ENCODE results near the gene ZNF20. TPM values are rescaled to one million over a fixed set of nuclear protein-coding genes. Genes with fewer than 3 reads are reported as not detected.
"Not testable (repeated sequence)": the region's sequence is repeated elsewhere in the genome, so short reads cannot be mapped to it uniquely, and the experiment has no call there.

The ZNF20 gene
- total RNA-seq, 2 experiments from 2014 or later = 2.0 to 3.0 TPM

DNA sequence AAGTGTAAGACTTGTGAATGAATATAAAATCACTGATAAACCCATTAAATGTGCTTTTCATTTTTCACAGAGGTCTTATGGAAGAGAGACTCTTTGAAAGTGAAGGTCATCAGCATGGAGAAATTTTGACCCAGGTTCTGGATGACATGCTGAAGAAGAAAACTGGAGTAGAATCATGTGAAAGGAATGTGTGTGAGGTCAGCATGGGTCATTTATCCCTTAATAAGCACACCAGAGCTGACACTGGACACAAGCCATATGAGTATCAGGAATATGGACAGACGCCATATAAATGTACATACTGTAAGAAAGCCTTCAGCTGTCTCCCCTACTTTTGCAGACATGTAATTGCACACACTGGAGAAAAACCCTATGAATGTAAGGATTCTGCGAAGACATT is 29.0 kb downstream of the ZNF20 start:
- POLR2A ChIA-PET = no interaction called here
- Mint-ChIP-seq H3K27ac (no peak overlapping the region), H3K4me3 (no peak overlapping the region), H3K9me3 (peaks cover 27% of the 10 kb centered on the region), H3K36me3 (ENCODE audit: low read depth) (peaks cover 52% of the 10 kb centered on the region), H3K4me1 (ENCODE audit: low read depth) (peaks cover 29% of the 10 kb centered on the region), H3K27me3 (no peaks in the 10 kb centered on the region)
- TF ChIP-seq, protein P1, sequence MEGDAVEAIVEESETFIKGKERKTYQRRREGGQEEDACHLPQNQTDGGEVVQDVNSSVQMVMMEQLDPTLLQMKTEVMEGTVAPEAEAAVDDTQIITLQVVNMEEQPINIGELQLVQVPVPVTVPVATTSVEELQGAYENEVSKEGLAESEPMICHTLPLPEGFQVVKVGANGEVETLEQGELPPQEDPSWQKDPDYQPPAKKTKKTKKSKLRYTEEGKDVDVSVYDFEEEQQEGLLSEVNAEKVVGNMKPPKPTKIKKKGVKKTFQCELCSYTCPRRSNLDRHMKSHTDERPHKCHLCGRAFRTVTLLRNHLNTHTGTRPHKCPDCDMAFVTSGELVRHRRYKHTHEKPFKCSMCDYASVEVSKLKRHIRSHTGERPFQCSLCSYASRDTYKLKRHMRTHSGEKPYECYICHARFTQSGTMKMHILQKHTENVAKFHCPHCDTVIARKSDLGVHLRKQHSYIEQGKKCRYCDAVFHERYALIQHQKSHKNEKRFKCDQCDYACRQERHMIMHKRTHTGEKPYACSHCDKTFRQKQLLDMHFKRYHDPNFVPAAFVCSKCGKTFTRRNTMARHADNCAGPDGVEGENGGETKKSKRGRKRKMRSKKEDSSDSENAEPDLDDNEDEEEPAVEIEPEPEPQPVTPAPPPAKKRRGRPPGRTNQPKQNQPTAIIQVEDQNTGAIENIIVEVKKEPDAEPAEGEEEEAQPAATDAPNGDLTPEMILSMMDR (IDR thresholded peaks at IDR 0.05) = no peak
- ATAC-seq = no peak
- DNase-seq = no peak
- CTCF ChIA-PET = interaction anchor here (1.2 to 2.4 kb wide), 2 partner anchors 20 to 52 kb away, joined by 4 to 8 read pairs; no protein-coding TSS in a partner anchor
- intact Hi-C loops (cut with micrococcal nuclease) = no loop called here

GRCh38 chr19:12103909-12104308 is 36.2 kb downstream of the ZNF20 start:
- intact Hi-C loops (cut with micrococcal nuclease); H3K9me3 Mint-ChIP-seq; H3K27ac Mint-ChIP-seq; H3K4me1 Mint-ChIP-seq (ENCODE audit: low read depth); DNase-seq; H3K27me3 Mint-ChIP-seq; ATAC-seq; H3K4me3 Mint-ChIP-seq: not testable (repeated sequence)
- POLR2A ChIA-PET = interaction anchor here (1.1 kb wide), 1 partner anchor 9 kb away, joined by 3 read pairs; no protein-coding TSS in a partner anchor
- CTCF ChIA-PET = interaction anchor here (1.3 to 6.0 kb wide), 3 partner anchors 13 to 44 kb away, joined by 4 to 18 read pairs (median 5); no protein-coding TSS in a partner anchor
- peaks cover 18% of the 10 kb centered on the region for H3K36me3 Mint-ChIP-seq (ENCODE audit: low read depth)

GRCh38 chr19:12098040-12098439 is 42.1 kb downstream of the ZNF20 start:
- peaks cover 45% of the 10 kb centered on the region for H3K36me3 Mint-ChIP-seq (ENCODE audit: low read depth)
- TF ChIP-seq, protein P1 (IDR thresholded peaks at IDR 0.05) = no peak
- H3K4me3 Mint-ChIP-seq = no peak overlapping the region
- intact Hi-C loops (cut with micrococcal nuclease) = no loop called here
- no peak for ATAC-seq
- peaks cover 9% of the 10 kb centered on the region for H3K9me3 Mint-ChIP-seq
- H3K4me1 Mint-ChIP-seq (ENCODE audit: low read depth) = peaks cover 8% of the 10 kb centered on the region
- H3K27me3 Mint-ChIP-seq = peaks cover 6% of the 10 kb centered on the region
- DNase-seq = no peak
- ChIA-PET POLR2A (no interaction called here), CTCF (interaction anchor here (1.6 to 2.3 kb wide), 2 partner anchors 29 to 174 kb away, joined by 4 to 9 read pairs; no protein-coding TSS in a partner anchor)
- H3K27ac Mint-ChIP-seq = no peak overlapping the region

DNA sequence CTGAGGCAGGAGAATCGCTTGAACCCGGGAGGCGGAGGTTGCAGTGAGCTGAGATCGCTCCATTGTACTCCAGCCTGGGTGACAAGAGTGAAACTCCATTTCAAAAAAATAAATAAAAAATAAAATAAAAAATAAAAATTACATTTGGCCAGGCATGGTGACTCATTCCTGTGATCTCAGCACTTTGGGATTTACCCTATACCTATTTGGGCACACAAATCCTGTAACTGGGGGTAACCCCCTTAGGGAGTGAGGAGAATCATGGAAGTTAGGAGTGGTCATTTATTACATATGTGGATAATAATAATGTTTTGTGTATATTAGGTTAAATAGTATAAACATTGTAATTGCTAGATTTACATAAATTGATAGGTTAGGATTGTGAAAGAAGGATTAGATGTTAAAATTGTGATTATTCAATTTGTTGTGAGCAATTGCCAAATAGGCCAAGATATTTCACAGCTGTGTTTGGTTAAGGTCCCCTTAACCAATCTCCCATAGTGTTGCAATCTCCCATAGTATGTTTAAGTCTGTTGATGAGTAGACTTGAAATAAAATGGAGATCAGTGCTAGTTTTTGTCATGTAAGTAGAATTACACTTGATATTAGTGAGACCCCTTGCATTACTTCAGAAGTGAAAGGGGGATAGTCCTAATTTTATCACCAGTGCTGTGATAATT is 44.9 kb downstream of the ZNF20 start:
- POLR2A ChIA-PET = no interaction called here
- CTCF ChIA-PET = interaction anchor here (1.1 to 1.6 kb wide), 2 partner anchors 43 to 45 kb away, joined by 3 to 4 read pairs; partner anchors contain the start of gene ZNF20
- H3K4me3 Mint-ChIP-seq = no peak overlapping the region
- TF ChIP-seq, protein P1 (IDR thresholded peaks at IDR 0.05) = no peak
- DNase-seq (no peak), ATAC-seq (no peak)
- H3K36me3 Mint-ChIP-seq (ENCODE audit: low read depth) = peaks cover 42% of the 10 kb centered on the region
- intact Hi-C loops (cut with micrococcal nuclease) = no loop called here
- H3K27ac Mint-ChIP-seq = no peak overlapping the region
- peaks cover 10% of the 10 kb centered on the region for H3K4me1 Mint-ChIP-seq (ENCODE audit: low read depth)
- H3K9me3 Mint-ChIP-seq = peaks cover 7% of the 10 kb centered on the region
- peaks cover 6% of the 10 kb centered on the region for H3K27me3 Mint-ChIP-seq

GRCh38 chr19:12093777-12094176 is 46.4 kb downstream of the ZNF20 start:
- POLR2A ChIA-PET = no interaction called here
- CTCF ChIA-PET = interaction anchor here (0.9 kb wide), 1 partner anchor 9 kb away, joined by 3 read pairs; no protein-coding TSS in a partner anchor
- no peak for DNase-seq
- ATAC-seq = no peak
- Mint-ChIP-seq H3K27ac (no peak overlapping the region), H3K9me3 (peaks cover 4% of the 10 kb centered on the region), H3K4me1 (ENCODE audit: low read depth) (peaks cover 10% of the 10 kb centered on the region), H3K27me3 (peaks cover 6% of the 10 kb centered on the region), H3K36me3 (ENCODE audit: low read depth) (peaks cover 34% of the 10 kb centered on the region), H3K4me3 (peak overlapping the region; percentile 83)
- intact Hi-C loops (cut with micrococcal nuclease) = no loop called here
- TF ChIP-seq, protein P1 (IDR thresholded peaks at IDR 0.05) = no peak

Data from activated CD8-positive, alpha-beta T cell treated with anti-CD3 and anti-CD28 coated beads for 36 hours (primary cell).